Measurements from ENCODE around the gene BNC1. TPM values are rescaled to one million over a fixed set of nuclear protein-coding genes. Genes with fewer than 3 reads are reported as not detected.

Gene BNC1
- total and polyA plus RNA-seq, 8 donors, result 0.12 to 4.6 (median 0.55) TPM; not detected in 5

- Histone ChIP-seq H3K36me3 (no peaks in the 10 kb centered on the region), H3K4me3 (no peak overlapping the region), H3K9me3 (no peaks in the 10 kb centered on the region), H3K27ac (no peak overlapping the region), H3K4me1 (peaks cover 0 to 4% (median 2%) of the 10 kb centered on the region in 4 donors), H3K27me3 (peaks cover 0 to 62% (median 10%) of the 10 kb centered on the region in 3 donors)
- TF ChIP-seq CTCF (IDR thresholded peaks at IDR 0.05), result no peak
- intact Hi-C loops (cut with DNase I; ENCODE audit: low total_unique reads), result no loop called here
- no peak for DNase-seq
These were observed 33.7 kb downstream of the BNC1 start for GRCh38 chr15:83250781-83251180.

GRCh38 chr15:83249030-83249343 is 35.5 kb downstream of the BNC1 start:
- H3K27me3 ChIP-seq, result peaks cover 0 to 69% (median 10%) of the 10 kb centered on the region in 3 donors
- 8 to 26% (median 17%) methylated on average over 3 of the region's 3 CpGs for WGBS, 5 donors
- TF ChIP-seq POLR2AphosphoS5 (IDR thresholded peaks at IDR 0.05) (no peak), EP300 (IDR thresholded peaks at IDR 0.05) (no peak), POLR2A (IDR thresholded peaks at IDR 0.05) (no peak), CTCF (IDR thresholded peaks at IDR 0.05) (no peak)
- no peak overlapping the region for H3K4me3 ChIP-seq
- no peaks in the 10 kb centered on the region for H3K36me3 ChIP-seq
- no peaks in the 10 kb centered on the region for H3K9me3 ChIP-seq
- H3K4me1 ChIP-seq, result peaks cover 0 to 4% (median 2%) of the 10 kb centered on the region in 4 donors
- H3K27ac ChIP-seq, result no peak overlapping the region
- no peak for DNase-seq
- intact Hi-C loops (cut with DNase I; ENCODE audit: low total_unique reads), result loop anchor here (10.0 kb wide), 1 partner anchor 56 kb away; no protein-coding TSS in a partner anchor

- H3K9me3 ChIP-seq, result no peaks in the 10 kb centered on the region
- intact Hi-C loops (cut with DNase I; ENCODE audit: low total_unique reads), result loop anchor here (10.0 kb wide), 1 partner anchor 56 kb away; no protein-coding TSS in a partner anchor
- no peak overlapping the region for H3K27ac ChIP-seq
- WGBS, 5 donors, result 28 to 38% (median 33%) methylated on average over 11 of the region's 11 CpGs
- H3K4me1 ChIP-seq, result peaks cover 0 to 4% (median 2%) of the 10 kb centered on the region in 4 donors
- peak in 1 of 2 donors; percentile 85 for DNase-seq
- H3K36me3 ChIP-seq, result no peaks in the 10 kb centered on the region
- no peak overlapping the region for H3K4me3 ChIP-seq
- H3K27me3 ChIP-seq, result peaks cover 0 to 70% (median 10%) of the 10 kb centered on the region in 3 donors
- TF ChIP-seq EP300 (IDR thresholded peaks at IDR 0.05), result no peak
- no peak for TF ChIP-seq POLR2AphosphoS5 (IDR thresholded peaks at IDR 0.05)
- no peak for TF ChIP-seq POLR2A (IDR thresholded peaks at IDR 0.05)
- TF ChIP-seq CTCF (IDR thresholded peaks at IDR 0.05), result peak in 6 of 7 experiments; percentile 58 to 94 (median 84)
These were observed 36.1 kb downstream of the BNC1 start for GRCh38 chr15:83248151-83249029.

GRCh38 chr15:83243634-83244033 is 40.8 kb downstream of the BNC1 start:
- no peaks in the 10 kb centered on the region for H3K36me3 ChIP-seq
- no peak overlapping the region for H3K4me3 ChIP-seq
- intact Hi-C loops (cut with DNase I; ENCODE audit: low total_unique reads), result loop anchor here (10.0 kb wide), 1 partner anchor 61 kb away; no protein-coding TSS in a partner anchor
- peaks cover 0 to 21% (median 5%) of the 10 kb centered on the region in 4 donors for H3K9me3 ChIP-seq
- H3K4me1 ChIP-seq, result peaks cover 0 to 4% (median 2%) of the 10 kb centered on the region in 4 donors
- peaks cover 0 to 42% (median 6%) of the 10 kb centered on the region in 3 donors for H3K27me3 ChIP-seq
- no peak for DNase-seq
- no peak for TF ChIP-seq EP300 (IDR thresholded peaks at IDR 0.05)
- no peak for TF ChIP-seq POLR2AphosphoS5 (IDR thresholded peaks at IDR 0.05)
- no peak for TF ChIP-seq POLR2A (IDR thresholded peaks at IDR 0.05)
- TF ChIP-seq CTCF (IDR thresholded peaks at IDR 0.05), result no peak
- 73 to 76% (median 73%) methylated on average over 8 of the region's 8 CpGs for WGBS, 5 donors
- no peak overlapping the region for H3K27ac ChIP-seq

Data from stomach (tissue), 9 donors.